ENCODE measurements around the gene TMC2. TPM values are rescaled to one million over a fixed set of nuclear protein-coding genes. Genes with fewer than 3 reads are reported as not detected.

TMC2 gene
- total RNA-seq, 2 experiments from 2014 or later, result not detected

DNA sequence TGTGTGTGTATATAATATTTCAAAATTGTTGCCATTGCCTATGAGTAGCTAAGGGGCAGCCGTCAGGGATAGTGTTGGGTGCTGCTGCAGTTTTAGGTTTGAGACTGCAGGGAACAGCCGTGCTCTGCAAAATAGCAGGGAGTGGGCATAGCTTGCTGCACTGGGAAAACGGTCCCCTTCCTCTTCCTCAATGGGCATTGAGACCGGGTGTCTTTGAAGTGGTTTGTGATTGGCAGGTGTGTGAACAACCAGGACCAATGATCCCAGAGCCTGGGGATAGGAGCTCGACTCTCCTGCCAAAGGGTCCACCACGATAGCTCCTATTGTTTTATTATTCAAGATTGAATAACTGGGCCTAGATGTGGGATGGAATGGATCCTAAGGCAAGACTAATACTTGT is 151.1 kb downstream of the TMC2 start:
- DNase-seq, result no peak
- H3K4me1 Mint-ChIP-seq (ENCODE audit: low read depth), result peaks cover 22% of the 10 kb centered on the region
- no peak overlapping the region for H3K27ac Mint-ChIP-seq
- H3K36me3 Mint-ChIP-seq, result peaks cover 3% of the 10 kb centered on the region
- CTCF ChIA-PET, result interaction anchor here (0.6 to 6.1 kb wide), 16 partner anchors 10 to 313 kb away, joined by 3 to 80 read pairs (median 4); partner anchors contain the start of gene NOP56
- POLR2A ChIA-PET, result no interaction called here
- peak overlapping the region; percentile 45 for H3K4me3 Mint-ChIP-seq
- no peaks in the 10 kb centered on the region for H3K9me3 Mint-ChIP-seq
- H3K27me3 Mint-ChIP-seq, result peaks cover 19% of the 10 kb centered on the region
- intact Hi-C loops (cut with micrococcal nuclease), result no loop called here

- no peak overlapping the region for H3K27ac Mint-ChIP-seq
- POLR2A ChIA-PET, result interaction anchor here (0.8 to 1.1 kb wide), 3 partner anchors 24 to 359 kb away, joined by 3 read pairs; partner anchors contain the start of gene IDH3B
- intact Hi-C loops (cut with micrococcal nuclease), result loop anchor here (1.0 to 2.0 kb wide), 4 partner anchors 55 to 313 kb away; no protein-coding TSS in a partner anchor
- H3K27me3 Mint-ChIP-seq, result peaks cover 16% of the 10 kb centered on the region
- H3K36me3 Mint-ChIP-seq, result peaks cover 3% of the 10 kb centered on the region
- peak; percentile 90 for DNase-seq
- CTCF ChIA-PET, result interaction anchor here (0.6 to 6.1 kb wide), 16 partner anchors 12 to 313 kb away, joined by 3 to 80 read pairs (median 4); partner anchors contain the start of gene NOP56
- H3K9me3 Mint-ChIP-seq, result no peaks in the 10 kb centered on the region
- H3K4me3 Mint-ChIP-seq, result peak overlapping the region; percentile 45
- H3K4me1 Mint-ChIP-seq (ENCODE audit: low read depth), result peaks cover 22% of the 10 kb centered on the region
These were observed 151.7 kb downstream of the TMC2 start for GRCh38 chr20:2688041-2688591.

DNA sequence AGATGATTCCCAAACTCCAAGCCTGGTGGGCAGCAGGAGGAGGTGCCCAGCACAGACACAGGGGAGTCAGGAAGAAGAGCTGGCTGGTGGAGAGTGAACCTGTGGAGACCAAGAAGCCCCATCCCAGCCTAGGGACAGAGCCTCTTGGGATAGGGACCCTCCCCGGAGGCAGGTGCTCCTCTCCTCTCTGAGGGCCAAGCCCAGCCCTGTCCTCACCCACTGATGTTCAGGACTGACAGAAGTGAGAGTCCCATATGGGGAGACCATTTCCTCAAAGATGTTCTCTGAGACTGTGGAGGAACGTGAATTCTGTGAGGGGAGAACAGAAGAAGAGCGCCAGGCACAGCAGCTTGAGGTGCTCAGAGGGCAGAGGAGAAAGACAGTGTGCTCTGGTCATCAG is 153.8 kb downstream of the TMC2 start:
- ChIA-PET CTCF (interaction anchor here (1.2 to 6.1 kb wide), 3 partner anchors 53 to 363 kb away, joined by 4 to 80 read pairs (median 42); no protein-coding TSS in a partner anchor), POLR2A (no interaction called here)
- intact Hi-C loops (cut with micrococcal nuclease), result no loop called here
- peaks cover 3% of the 10 kb centered on the region for H3K36me3 Mint-ChIP-seq
- H3K4me3 Mint-ChIP-seq, result no peak overlapping the region
- H3K4me1 Mint-ChIP-seq (ENCODE audit: low read depth), result peaks cover 22% of the 10 kb centered on the region
- DNase-seq, result no peak
- H3K27me3 Mint-ChIP-seq, result peaks cover 27% of the 10 kb centered on the region
- no peak overlapping the region for H3K27ac Mint-ChIP-seq
- no peaks in the 10 kb centered on the region for H3K9me3 Mint-ChIP-seq

DNA sequence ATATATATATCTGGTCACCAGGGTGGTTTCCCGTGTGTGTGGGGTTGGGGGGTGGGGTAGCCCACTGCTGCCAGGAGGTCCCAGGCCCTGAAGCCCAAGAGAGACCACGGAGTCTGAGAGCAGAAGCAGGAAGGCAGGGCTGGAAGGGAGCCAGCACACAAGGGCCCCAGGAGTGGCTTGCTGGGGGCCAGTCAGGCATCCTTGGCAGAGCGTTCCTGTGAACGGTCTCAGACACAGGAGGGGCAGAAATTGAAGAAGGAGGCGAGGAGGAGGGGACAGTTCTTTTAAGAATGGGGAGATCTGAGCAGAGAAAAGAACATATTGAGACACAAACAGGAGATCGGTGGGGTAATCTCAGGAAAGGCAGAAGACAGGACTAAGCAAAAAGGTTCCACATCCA is 154.3 kb downstream of the TMC2 start:
- no peaks in the 10 kb centered on the region for H3K9me3 Mint-ChIP-seq
- peaks cover 22% of the 10 kb centered on the region for H3K4me1 Mint-ChIP-seq (ENCODE audit: low read depth)
- intact Hi-C loops (cut with micrococcal nuclease), result no loop called here
- POLR2A ChIA-PET, result no interaction called here
- DNase-seq, result no peak
- no peak overlapping the region for H3K27ac Mint-ChIP-seq
- peaks cover 30% of the 10 kb centered on the region for H3K27me3 Mint-ChIP-seq
- no peak overlapping the region for H3K4me3 Mint-ChIP-seq
- CTCF ChIA-PET, result interaction anchor here (5.2 to 6.1 kb wide), 2 partner anchors 52 to 62 kb away, joined by 42 to 80 read pairs; no protein-coding TSS in a partner anchor
- H3K36me3 Mint-ChIP-seq, result peaks cover 3% of the 10 kb centered on the region

DNA sequence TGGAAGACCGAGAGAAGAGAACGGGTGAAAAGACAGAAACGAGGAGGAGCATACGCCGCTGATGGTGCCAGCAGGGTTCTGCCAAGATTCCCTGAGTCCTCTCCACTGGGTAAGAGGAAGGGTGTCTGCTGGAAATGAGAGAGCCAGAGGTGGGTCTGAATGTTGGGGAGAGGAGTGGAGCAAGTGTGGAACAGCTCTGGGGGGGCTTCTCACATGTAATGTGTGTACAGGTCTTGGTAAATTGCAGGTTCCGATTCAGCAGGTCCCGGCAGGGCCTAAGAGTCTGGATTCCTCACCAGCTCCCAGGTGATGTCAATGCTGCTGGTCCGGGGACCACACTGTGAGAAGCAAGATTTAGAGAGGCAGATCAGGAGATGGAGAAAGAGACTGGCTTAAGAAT is 154.8 kb downstream of the TMC2 start:
- peaks cover 3% of the 10 kb centered on the region for H3K36me3 Mint-ChIP-seq
- peaks cover 22% of the 10 kb centered on the region for H3K4me1 Mint-ChIP-seq (ENCODE audit: low read depth)
- no peak for DNase-seq
- intact Hi-C loops (cut with micrococcal nuclease), result no loop called here
- no peaks in the 10 kb centered on the region for H3K9me3 Mint-ChIP-seq
- CTCF ChIA-PET, result interaction anchor here (1.0 to 1.7 kb wide), 2 partner anchors 52 to 62 kb away, joined by 3 to 5 read pairs; no protein-coding TSS in a partner anchor
- H3K4me3 Mint-ChIP-seq, result peak overlapping the region; percentile 72
- peaks cover 34% of the 10 kb centered on the region for H3K27me3 Mint-ChIP-seq
- POLR2A ChIA-PET, result no interaction called here
- no peak overlapping the region for H3K27ac Mint-ChIP-seq

Small RNAs within 50 kb of the gene (microRNA-seq; reads per million reads assigned to microRNA genes)
- 58.9 reads per million, percentile 59 among the genes with 10 or more reads in this experiment for gene MIR1292 (ENCODE audit: borderline microRNAs expressed, borderline number of aligned reads, borderline replicate concordance)

Other genes with a start within 250 kb of the TMC2 start
- gene TGM3, start 240.6 kb upstream of the TMC2 start, total RNA-seq, result not detected
- gene TGM6, start 155.7 kb upstream of the TMC2 start, total RNA-seq, result not detected
- 100 to 1,000 TPM; 452 TPM for gene SNRPB, start 65.8 kb upstream of the TMC2 start, total RNA-seq
- 1 to 10 TPM; 6.8 to 6.9 TPM for gene ZNF343, start 27.7 kb upstream of the TMC2 start, total RNA-seq
- gene NOP56, start 116.1 kb downstream of the TMC2 start, total RNA-seq, result 100 to 1,000 TPM; 402 to 408 TPM
- 10 to 100 TPM; 95.6 to 99.1 TPM for gene IDH3B, start 127.6 kb downstream of the TMC2 start, total RNA-seq
- 1 to 10 TPM; 5.9 to 6.6 TPM for gene EBF4, start 156.2 kb downstream of the TMC2 start, total RNA-seq